ENCODE measurements around the gene DNAH3.
"Not testable (repeated sequence)": the region's sequence is repeated elsewhere in the genome, so short reads cannot be mapped to it uniquely, and the experiment has no call there.

Gene DNAH3

DNA sequence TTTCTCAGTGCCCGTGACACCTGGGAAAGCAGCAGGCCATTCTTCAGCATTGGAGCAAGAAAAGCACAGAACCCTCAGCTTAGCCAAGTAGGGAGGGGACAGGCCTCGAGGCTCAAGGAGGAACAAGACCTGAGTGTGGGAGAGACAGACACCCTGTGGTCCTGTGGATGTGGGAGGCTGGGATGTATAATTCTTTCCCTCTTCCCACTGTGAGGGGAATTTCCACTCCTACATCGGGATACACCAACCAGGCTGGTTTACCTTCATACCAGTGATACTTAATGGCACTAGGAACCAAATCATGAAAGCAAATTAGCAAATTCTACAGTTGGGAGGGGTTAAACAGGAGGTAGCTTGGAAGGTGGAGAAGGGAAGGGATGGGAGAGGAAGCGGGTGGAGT, 208.4 kb downstream of the DNAH3 start:
- DNase-seq (ENCODE audit: low spot score), result no peak

DNA sequence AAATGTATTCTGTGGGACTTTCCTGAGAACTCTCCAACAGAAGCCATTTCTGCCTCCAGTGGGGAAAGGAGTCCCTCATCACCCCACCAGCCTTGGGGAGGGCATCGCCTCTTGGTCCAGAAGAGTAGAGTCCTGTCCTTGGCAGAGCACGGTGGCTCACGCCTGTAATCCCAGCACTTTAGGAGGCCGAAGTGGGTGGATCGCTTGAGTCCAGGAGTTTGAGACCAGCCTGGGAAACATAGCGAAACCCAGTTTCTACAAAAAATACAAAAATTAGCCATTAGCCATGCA, 209.1 kb downstream of the DNAH3 start:
- DNase-seq (ENCODE audit: low spot score), result no peak

DNA sequence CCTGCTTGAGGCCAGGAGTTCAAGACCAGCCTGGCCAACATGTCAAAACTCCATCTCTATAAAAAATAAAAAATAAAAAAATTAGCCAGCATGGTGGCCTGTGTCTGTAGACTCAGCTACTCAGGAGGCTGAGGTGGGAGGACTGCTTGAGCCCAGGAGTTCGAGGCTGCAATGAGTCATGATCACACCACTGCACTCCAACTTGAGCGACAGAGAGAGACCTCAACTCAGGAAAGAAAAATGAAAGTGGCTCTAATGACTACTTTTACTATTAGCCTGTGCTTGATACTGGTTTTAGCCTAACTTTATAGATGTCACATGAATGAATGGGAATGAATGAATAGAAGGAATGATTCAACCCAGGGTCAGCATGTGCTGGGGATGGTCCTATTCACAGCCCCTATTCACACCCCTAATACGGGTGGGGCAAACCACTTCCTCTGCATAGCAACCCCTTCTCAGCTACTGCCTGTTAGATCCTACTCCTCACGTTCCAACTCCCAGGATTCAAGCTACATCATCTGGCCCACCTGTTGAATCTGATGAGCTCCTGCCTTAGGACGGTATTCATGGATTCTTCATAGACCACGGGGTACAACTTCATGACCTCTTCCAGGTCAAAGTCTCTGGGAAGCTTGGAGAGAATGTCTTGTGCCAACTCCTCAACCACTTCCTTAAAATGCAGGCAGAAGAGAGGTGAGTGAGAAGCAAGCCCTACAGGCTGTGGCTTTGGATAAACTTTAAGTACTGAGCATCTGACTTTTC, 209.6 kb downstream of the DNAH3 start:
- no peak for DNase-seq (ENCODE audit: low spot score)

DNA sequence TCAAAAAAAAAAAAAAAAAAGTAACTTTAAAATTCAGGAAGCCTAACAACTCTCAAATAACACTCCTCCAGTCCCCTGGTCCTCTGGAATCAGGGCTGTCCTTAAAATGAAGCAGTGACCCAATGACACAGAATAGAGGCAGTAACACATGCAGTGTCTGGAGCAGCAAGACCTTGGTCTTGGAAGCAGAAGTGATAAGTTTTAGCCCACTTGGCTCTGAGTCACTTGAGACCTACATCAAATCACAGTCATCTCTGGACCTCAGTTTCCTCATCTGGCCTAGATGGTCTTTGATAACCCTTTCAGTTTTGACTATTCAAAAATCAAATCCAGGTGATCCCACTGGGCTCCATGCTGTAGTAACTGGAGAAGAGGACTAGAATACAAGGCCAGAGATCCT, 211.0 kb downstream of the DNAH3 start:
- no peak for DNase-seq (ENCODE audit: low spot score)

DNA sequence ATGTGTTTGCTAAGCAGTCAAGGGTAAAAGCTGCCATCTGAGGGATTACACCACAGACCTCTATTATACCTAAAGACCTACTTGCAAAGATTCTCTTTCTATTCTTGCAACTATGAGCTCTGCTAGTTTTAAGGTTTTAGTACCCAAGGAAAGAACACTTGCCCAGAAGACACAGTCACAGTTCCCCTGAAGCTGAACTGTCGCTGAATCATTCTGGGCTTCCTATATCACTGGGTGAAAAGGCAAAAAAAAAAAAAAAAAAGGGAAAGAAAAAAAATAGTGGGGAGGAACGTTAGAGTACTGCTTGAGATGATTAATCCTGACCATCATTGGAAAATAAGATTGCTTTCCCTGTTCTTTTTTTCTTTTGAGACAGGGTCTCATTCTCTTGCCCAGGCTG, 212.2 kb downstream of the DNAH3 start:
- DNase-seq (ENCODE audit: low spot score), result no peak

DNA sequence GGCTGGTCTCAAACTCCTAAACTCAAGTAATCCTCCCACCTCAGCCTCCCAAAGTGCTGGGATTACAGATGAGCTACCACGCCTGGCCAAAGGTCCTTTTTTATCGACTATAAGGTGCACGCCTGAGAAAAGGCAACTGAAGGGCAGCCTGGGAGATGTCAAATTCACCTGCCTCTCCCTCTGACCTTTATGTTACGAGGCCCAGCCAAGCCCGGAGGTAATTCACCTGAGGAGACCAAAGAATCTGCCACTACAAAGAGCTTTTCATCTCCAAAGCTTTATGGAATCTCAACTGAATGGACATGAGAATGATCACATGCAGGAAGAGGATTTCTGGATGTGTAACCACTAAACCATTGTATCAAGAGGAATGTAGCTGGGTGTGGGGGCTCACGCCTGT, 212.9 kb downstream of the DNAH3 start:
- no peak for DNase-seq (ENCODE audit: low spot score)

GRCh38 chr16:20933589-20933988, 217.1 kb downstream of the DNAH3 start:
- DNase-seq (ENCODE audit: low spot score), result no peak

GRCh38 chr16:20931066-20931600, 219.5 kb downstream of the DNAH3 start:
- no peak for DNase-seq (ENCODE audit: low spot score)

GRCh38 chr16:20930365-20930690, 220.3 kb downstream of the DNAH3 start:
- no peak for DNase-seq (ENCODE audit: low spot score)

DNA sequence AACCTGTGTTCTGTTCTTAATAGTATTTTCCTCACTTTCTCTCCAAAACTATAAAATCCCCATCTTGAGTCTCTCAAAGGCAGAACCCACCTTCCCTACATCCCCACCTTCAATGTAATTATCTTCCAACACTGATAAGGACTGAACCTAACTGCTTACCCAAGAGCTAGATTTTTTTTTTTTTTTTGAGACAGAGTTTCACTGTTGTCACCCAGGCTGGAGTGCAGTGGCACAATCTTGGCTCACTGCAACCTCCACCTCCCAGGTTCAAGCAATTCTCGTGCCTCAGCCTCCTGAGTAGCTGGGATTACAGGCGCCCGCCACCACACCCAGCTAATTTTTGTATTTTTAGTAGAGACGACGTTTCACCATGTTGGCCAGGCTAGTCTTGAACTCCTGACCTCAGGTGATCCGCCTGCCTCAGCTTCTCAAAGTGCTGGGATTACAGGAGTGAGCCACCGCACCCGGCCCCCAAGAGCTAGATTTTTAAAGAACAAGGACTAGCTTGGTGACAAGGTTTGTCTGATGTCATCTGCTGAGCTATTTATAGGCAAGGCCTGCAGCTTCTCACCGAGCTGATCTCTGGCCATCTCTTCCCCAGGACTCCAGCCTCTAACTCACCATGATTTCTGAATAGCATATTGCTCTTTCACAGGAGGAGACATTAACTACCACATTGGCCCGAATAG, 220.8 kb downstream of the DNAH3 start:
- not testable (repeated sequence) for DNase-seq (ENCODE audit: low spot score)

DNA sequence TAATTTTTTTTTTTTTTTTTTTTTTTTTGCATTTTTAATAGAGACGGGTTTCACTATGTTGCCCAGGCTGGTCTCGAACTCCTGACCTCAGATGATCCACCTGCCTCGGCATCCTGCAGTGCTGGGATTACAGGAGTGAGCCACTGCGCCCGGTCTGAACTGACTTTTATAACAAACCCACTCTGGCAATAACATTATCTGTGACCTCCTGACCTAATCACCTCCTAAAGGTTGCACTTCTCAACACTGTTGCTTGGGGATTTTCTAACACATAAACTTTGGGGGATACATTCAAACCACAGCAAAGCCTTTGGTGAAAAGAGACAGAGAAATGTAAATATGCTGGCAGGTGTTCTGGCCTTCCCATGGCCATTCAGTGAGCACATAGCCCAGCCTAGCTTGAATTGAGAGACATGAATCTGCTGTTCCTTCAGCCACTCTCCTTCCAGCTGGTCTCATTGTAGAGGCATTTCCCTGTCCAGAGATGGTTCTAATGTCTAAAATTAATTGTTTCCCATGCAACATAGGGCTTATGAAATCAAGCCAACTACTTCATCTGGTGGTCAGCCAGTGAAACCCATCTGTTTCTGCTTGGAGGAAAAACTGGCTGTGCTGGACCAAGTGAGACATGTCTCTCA, 221.8 kb downstream of the DNAH3 start:
- DNase-seq (ENCODE audit: low spot score), result no peak

DNA sequence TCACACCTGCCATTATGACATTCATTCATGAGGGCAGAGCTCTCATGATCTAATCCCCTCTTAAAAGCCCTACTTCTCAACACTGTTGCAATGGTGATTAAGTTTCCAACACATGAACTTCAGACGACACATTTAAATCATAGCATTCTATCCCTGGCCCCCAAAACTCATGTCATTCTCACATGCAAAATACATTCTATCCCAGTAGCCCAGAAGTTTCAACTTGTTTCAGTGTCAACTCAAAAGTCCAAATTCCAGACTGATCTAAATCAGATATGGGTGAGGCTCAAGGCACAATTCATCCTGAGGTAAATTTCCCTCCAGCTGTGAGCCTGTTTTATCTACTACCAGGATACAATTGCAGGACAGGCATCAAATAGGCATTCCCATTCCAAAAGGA, 224.9 kb downstream of the DNAH3 start:
- DNase-seq (ENCODE audit: low spot score), result no peak

GRCh38 chr16:20923876-20924275, 226.8 kb downstream of the DNAH3 start:
- no peak for DNase-seq (ENCODE audit: low spot score)

- no peak for DNase-seq (ENCODE audit: low spot score)
Measured at GRCh38 chr16:20920799-20921198, 229.8 kb downstream of the DNAH3 start.

DNA sequence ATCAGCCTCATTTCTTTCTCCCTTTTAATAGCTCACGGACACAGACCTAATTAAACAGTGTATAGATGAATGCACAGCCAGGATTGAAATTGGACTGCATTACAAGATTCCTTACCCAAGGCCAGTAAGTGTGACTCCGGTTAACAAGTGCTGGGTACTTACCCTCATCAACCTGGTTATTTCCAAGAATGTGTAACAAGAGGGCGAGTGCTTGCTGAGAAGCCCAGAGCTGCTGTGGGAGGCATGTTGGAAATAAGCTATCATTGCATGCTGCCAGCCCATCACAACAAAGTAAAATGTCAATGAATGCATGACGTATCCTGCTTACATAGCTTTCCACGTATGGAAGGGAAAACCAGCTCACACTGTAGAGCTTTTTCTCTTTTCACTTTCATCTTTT, 230.6 kb downstream of the DNAH3 start:
- DNase-seq (ENCODE audit: low spot score), result no peak

DNA sequence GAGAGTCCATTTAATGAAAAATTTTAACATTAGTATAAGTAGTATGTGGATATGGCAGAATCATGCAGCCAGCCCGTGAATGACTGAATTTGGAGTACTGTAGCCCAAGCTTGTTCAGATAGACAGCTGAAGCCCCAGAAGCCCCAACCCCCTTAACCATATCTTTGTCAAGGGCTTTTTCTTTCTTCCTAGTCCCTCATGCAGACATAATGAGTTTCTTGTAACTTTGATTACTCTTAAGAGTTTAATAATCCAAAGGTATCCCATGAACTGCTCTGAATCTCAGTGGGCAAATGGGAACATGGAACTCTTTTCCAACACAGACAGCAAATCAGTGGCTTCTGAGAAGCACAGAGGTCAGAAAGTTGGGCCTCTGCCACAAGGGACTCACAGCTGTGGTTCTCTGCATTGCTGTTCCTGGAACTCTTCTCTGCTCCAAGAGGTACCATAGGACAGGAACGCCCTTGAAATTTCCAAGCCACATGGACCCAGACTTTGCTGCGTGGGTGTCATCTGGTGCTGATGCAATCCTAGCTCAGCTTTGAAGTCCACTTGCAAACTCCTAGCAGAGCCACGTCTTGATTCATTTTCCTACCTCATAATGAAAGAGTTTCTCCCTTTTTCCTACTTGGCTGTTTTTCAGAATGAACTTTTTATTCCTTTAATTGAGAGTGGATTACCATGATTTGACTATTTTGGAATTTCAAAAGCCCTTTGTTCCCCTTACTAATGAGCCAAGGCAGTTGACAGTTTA, 232.0 kb downstream of the DNAH3 start:
- no peak for DNase-seq (ENCODE audit: low spot score)

DNA sequence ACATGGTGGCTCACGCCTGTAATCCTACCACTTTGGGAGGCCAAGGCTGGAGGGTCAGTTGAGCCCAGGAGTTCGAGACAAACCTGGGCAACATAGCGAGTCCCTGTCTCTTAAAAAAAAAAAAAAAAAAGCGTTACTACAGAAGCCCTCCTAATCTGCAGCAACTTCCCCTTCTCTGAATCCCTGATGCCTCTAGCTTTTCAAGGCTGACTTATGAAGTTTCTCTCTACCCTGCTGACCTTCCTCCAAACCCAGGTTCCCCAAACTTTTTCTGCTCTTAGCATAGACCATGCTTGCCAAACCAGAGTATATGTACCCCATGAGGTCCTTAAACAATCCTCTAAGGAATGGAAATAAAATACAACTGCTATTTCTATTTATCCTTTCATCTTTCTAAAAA, 233.7 kb downstream of the DNAH3 start:
- no peak for DNase-seq (ENCODE audit: low spot score)

- no peak for DNase-seq (ENCODE audit: low spot score)
Measured at GRCh38 chr16:20916289-20916688, 234.4 kb downstream of the DNAH3 start.

DNA sequence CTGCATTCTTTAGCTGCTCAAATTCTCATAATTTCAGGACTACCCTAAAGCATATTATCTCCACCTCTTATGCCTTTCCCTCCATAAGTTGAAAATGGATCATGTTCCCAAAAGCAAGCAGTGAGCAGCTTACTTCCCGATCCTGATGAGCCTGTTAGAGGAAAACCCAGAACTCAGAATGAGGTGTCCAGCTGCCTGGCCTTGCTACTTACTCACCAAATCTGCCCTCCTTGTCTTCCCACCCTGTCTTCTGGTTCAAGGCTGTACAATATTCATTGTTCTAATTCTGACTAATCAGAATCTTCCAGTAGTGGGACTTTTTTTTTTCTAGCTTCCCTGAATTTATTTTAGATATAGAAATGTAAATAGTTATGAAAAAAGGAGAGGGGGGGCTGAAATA, 239.3 kb downstream of the DNAH3 start:
- DNase-seq (ENCODE audit: low spot score), result no peak

DNA sequence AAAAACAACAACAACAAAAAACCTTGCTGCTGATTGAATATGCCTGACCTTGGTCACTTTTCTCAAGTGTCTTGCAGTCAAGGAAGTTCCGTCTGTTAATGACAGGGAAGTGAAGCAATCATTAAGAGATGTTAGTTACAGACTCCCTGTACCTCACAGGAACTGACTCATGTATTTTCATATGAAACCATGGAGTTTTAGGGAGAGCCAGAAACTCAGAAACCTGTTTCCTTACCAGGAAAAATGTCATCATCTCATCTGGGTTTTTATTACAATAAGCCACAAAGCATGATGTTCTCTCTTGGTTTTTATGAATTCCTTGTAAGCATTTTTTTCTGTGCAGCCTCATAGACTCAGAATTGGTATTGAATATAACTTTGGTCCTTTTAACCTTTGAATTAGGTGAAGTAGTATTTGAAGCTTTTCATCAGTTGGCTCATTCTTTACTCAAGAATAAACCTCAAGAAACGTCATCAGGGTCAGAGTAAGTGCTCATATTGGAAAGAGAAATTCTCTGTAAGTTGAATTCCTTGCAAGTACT, 239.8 kb downstream of the DNAH3 start:
- DNase-seq (ENCODE audit: low spot score), result no peak

DNA sequence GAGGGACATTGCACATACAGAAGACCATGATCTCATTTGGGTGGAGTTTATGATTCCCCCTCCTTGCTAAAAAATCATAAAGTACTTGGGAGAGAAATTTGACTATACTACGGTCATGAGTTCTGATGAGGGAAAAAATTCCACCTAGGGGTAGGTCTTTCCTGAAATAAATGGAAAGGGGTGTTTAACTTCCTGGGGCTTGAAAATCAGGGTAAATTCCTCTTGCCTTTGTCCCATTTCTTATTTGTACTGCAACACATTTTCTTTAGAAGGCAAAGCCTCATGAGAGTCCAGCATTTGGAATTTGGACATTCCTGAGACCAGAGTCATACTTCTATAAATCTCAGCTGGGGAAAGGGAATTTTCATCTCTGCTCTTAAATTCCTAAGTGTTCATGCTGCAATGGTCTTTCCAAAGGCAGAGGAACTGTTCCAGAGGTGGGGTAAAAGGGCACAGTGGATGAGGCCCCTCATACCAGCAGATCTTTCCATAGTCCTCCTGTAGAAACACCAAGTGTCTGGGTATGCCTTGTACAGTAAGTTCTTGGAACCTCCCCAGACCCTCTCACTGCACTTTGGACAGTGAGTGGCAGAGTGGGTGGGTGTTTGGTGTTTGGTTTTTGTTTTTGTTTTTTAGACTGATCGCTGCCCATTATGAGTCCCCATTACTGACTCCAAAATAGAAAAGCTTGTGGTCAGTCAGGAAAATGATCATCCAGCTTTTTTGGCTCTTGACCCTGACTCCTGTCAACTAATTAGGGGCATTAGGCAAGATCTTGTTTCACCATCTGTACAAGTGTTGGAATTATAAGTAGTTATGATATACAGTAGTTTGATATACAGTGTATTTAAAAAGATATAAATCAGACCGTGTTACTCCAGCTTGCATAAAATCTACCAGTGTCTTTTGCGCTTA, 244.0 kb downstream of the DNAH3 start:
- no peak for DNase-seq (ENCODE audit: low spot score)
